HEK293 (cell line): ENCODE measurements around the gene UBA6.

Source experiments
- CTCF ChIA-PET: fragments of 350-600 bp; formaldehyde crosslinking; extraction: SDS; loops from one replicate; lab custom pipeline; 2021; ENCODE audit warnings: antibody characterized with exemption; lab: Yijun Ruan, JAX
- POLR2A ChIA-PET: fragments of 300-600 bp; formaldehyde crosslinking; extraction: SDS; loops from one replicate; lab custom pipeline; 2020; ENCODE audit warnings: antibody characterized with exemption, inconsistent platforms; lab: Yijun Ruan, JAX
- H3K27ac ChIP-seq: fragments of 200-500 bp; sonication (Bioruptor generic); 2 replicates; pipeline ENCODE4 v1.5.1; 2014; ENCODE audit warnings: low read depth, low read length, control low read depth, inconsistent platforms; ENCODE audit errors: extremely low read depth
- H3K36me3 ChIP-seq, 2 experiments: fragments of 200-500 bp in 1 of 2; sonication (Bioruptor generic) in 1 of 2; 1 replicate in 1 of 2; 2 replicates in 1 of 2; pipeline ENCODE4 v1.5.1; 2014 to 2017; ENCODE audit warnings: inconsistent platforms in 2 of 2, low read length in 2 of 2; ENCODE audit not compliant: control insufficient read depth in 2 of 2, insufficient read depth in 1 of 2
- H3K4me1 ChIP-seq: fragments of 200-500 bp; sonication (Bioruptor generic); 2 replicates; pipeline ENCODE4 v1.5.1; 2014; ENCODE audit warnings: mild to moderate bottlenecking, low read length, inconsistent platforms; ENCODE audit not compliant: control insufficient read depth, insufficient read depth
- H3K4me3 ChIP-seq: 2 replicates; pipeline ENCODE4 v1.5.1; 2011; ENCODE audit warnings: low read depth, mild to moderate bottlenecking, control low read depth, low read length, moderate library complexity
- H3K9me3 ChIP-seq: fragments of 200-500 bp; sonication (Bioruptor generic); 2 replicates; pipeline ENCODE4 v1.5.1; 2014; ENCODE audit warnings: low read depth, low read length, inconsistent platforms; ENCODE audit not compliant: control insufficient read depth, insufficient read depth
- KLF9 ChIP-seq: fragments of 450-650 bp; formaldehyde crosslinking; IDR thresholded peaks from 2 replicates; pipeline ENCODE4 v1.5.1; 2016; ENCODE audit warnings: missing biosample characterization, missing genetic modification characterization, low read depth
- OVOL3 ChIP-seq: fragments of 450-650 bp; formaldehyde crosslinking; IDR thresholded peaks from 2 replicates; pipeline ENCODE4 v1.5.1; 2016; ENCODE audit warnings: missing biosample characterization, missing genetic modification characterization
- RBAK ChIP-seq: fragments of 450-650 bp; formaldehyde crosslinking; IDR thresholded peaks from 2 replicates; pipeline ENCODE4 v1.5.1; 2016; ENCODE audit warnings: missing biosample characterization, missing genetic modification characterization
- REPIN1 ChIP-seq: fragments of 450-650 bp; formaldehyde crosslinking; IDR thresholded peaks from 2 replicates; pipeline ENCODE4 v1.5.1; 2017; ENCODE audit warnings: missing biosample characterization, missing genetic modification characterization, low read depth
- ZBTB21 ChIP-seq: fragments of 450-650 bp; formaldehyde crosslinking; IDR thresholded peaks from 2 replicates; pipeline ENCODE4 v1.5.1; 2017; ENCODE audit warnings: missing biosample characterization, missing genetic modification characterization
- ZFP3 ChIP-seq: fragments of 450-650 bp; formaldehyde crosslinking; IDR thresholded peaks from 2 replicates; pipeline ENCODE4 v1.5.1; 2016; ENCODE audit warnings: low read depth, missing biosample characterization, missing genetic modification characterization
- ZFP69B ChIP-seq: fragments of 450-650 bp; formaldehyde crosslinking; IDR thresholded peaks from 2 replicates; pipeline ENCODE4 v1.5.1; 2016; ENCODE audit warnings: missing biosample characterization, missing genetic modification characterization
- ZNF335 ChIP-seq: fragments of 450-650 bp; formaldehyde crosslinking; conservative IDR thresholded peaks from 2 replicates; pipeline ENCODE4 v1.5.1; 2016; ENCODE audit warnings: missing biosample characterization, missing genetic modification characterization
- ZNF571 ChIP-seq: fragments of 450-650 bp; formaldehyde crosslinking; IDR thresholded peaks from 2 replicates; pipeline ENCODE4 v1.5.0; 2017; ENCODE audit warnings: missing biosample characterization, missing genetic modification characterization
- ZNF658 ChIP-seq: fragments of 450-650 bp; formaldehyde crosslinking; IDR thresholded peaks from 2 replicates; pipeline ENCODE4; 2016; ENCODE audit warnings: missing biosample characterization, missing genetic modification characterization
- ZNF677 ChIP-seq: fragments of 450-650 bp; IDR thresholded peaks from 2 replicates; pipeline ENCODE4 v1.5.0; 2018; ENCODE audit warnings: missing biosample characterization, mild to moderate bottlenecking, missing genetic modification characterization, moderate library complexity
- ZNF707 ChIP-seq: fragments of 450-650 bp; formaldehyde crosslinking; IDR thresholded peaks from 2 replicates; pipeline ENCODE4 v1.5.1; 2016; ENCODE audit warnings: missing biosample characterization, missing genetic modification characterization
- ZNF830 ChIP-seq: fragments of 450-650 bp; IDR thresholded peaks from 2 replicates; pipeline ENCODE4 v1.5.0; 2018; ENCODE audit warnings: missing biosample characterization, missing genetic modification characterization, low read depth, mild to moderate bottlenecking, moderate library complexity
- ZXDB ChIP-seq: fragments of 450-650 bp; formaldehyde crosslinking; IDR thresholded peaks from 2 replicates; pipeline ENCODE4 v1.5.1; 2016; ENCODE audit warnings: missing biosample characterization, missing genetic modification characterization
- TF ChIP-seq, protein P1 (sequence below): fragments of 450-650 bp; formaldehyde crosslinking; IDR thresholded peaks from 2 replicates; pipeline ENCODE4 v1.5.1; 2016; ENCODE audit warnings: missing biosample characterization, missing genetic modification characterization
- TF ChIP-seq, protein P2 (sequence below): fragments of 450-650 bp; formaldehyde crosslinking; conservative IDR thresholded peaks from 2 replicates; pipeline ENCODE4 v1.5.1; 2016; ENCODE audit warnings: low read depth, missing biosample characterization, missing genetic modification characterization
- TF ChIP-seq, protein P3 (sequence below): fragments of 450-650 bp; formaldehyde crosslinking; IDR thresholded peaks from 2 replicates; pipeline ENCODE4 v1.5.1; 2016; ENCODE audit warnings: missing biosample characterization, missing genetic modification characterization

The UBA6 gene

GRCh38 chr4:67604029-67604381 is 97.0 kb downstream of the UBA6 start:
- ChIA-PET CTCF (no interaction called here), POLR2A (no interaction called here)
- Histone ChIP-seq H3K36me3 (no peaks in the 10 kb centered on the region), H3K27ac (no peak overlapping the region), H3K9me3 (no peaks in the 10 kb centered on the region), H3K4me3 (no peak overlapping the region), H3K4me1 (no peaks in the 10 kb centered on the region)
- TF ChIP-seq ZNF658 (tag by site-specific recombination) (no peak), RBAK (no peak)
- TF ChIP-seq, protein P1, sequence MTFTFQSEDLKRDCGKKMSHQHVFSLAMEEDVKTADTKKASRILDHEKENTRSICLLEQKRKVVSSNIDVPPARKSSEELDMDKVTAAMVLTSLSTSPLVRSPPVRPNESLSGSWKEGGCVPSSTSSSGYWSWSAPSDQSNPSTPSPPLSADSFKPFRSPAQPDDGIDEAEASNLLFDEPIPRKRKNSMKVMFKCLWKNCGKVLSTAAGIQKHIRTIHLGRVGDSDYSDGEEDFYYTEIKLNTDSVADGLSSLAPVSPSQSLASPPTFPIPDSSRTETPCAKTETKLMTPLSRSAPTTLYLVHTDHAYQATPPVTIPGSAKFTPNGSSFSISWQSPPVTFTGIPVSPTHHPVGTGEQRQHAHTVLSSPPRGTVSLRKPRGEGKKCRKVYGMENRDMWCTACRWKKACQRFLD (tag by site-specific recombination): no peak

DNA sequence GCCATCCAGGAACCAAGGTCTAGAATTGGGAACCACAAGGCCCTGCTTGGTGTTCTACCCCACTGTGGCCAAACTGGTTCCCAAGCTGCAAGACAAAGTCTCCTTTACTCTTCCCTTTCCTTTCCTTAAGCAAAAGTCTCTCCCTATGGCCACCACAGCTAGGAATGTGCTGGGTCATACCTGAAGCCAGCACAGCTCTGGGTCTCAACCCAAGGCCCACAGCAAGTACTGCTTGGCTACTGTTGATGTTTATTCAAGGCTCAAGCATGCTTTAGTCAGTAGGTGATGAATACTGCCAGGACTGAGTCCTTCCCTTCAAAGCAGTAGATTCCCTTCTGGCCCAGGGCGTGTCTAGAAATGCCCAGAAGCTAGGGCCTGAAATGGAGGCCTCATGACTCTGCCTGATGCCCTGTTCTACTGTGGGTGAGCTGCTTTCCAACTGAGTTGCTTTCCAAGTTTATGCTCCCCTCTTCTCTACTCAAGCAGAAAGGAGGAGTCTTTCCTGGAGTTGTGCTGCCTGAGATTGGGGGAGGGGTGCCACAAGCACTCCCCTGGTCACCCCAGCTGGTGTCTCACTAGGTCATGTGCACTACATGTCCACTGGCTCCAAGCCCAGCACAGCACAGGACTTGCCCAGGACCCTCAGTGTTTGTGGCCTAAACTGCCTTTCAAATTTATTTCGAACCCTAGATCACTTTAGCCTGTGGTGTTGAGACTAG is 97.5 kb downstream of the UBA6 start:
- ChIA-PET POLR2A (no interaction called here), CTCF (no interaction called here)
- TF ChIP-seq OVOL3 (tag by site-specific recombination): no peak
- TF ChIP-seq ZNF335 (tag by site-specific recombination): no peak
- no peak for TF ChIP-seq KLF9
- TF ChIP-seq ZFP3: no peak
- no peak for TF ChIP-seq ZNF707
- TF ChIP-seq ZXDB: no peak
- TF ChIP-seq ZBTB21 (tag by site-specific recombination): no peak
- TF ChIP-seq, protein P2, sequence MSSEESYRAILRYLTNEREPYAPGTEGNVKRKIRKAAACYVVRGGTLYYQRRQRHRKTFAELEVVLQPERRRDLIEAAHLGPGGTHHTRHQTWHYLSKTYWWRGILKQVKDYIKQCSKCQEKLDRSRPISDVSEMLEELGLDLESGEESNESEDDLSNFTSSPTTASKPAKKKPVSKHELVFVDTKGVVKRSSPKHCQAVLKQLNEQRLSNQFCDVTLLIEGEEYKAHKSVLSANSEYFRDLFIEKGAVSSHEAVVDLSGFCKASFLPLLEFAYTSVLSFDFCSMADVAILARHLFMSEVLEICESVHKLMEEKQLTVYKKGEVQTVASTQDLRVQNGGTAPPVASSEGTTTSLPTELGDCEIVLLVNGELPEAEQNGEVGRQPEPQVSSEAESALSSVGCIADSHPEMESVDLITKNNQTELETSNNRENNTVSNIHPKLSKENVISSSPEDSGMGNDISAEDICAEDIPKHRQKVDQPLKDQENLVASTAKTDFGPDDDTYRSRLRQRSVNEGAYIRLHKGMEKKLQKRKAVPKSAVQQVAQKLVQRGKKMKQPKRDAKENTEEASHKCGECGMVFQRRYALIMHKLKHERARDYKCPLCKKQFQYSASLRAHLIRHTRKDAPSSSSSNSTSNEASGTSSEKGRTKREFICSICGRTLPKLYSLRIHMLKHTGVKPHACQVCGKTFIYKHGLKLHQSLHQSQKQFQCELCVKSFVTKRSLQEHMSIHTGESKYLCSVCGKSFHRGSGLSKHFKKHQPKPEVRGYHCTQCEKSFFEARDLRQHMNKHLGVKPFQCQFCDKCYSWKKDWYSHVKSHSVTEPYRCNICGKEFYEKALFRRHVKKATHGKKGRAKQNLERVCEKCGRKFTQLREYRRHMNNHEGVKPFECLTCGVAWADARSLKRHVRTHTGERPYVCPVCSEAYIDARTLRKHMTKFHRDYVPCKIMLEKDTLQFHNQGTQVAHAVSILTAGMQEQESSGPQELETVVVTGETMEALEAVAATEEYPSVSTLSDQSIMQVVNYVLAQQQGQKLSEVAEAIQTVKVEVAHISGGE (tag by site-specific recombination): no peak
- TF ChIP-seq ZNF830 (tag by site-specific recombination): no peak
- no peak overlapping the region for H3K27ac ChIP-seq
- no peaks in the 10 kb centered on the region for H3K9me3 ChIP-seq
- H3K36me3 ChIP-seq: no peaks in the 10 kb centered on the region
- H3K4me3 ChIP-seq: no peak overlapping the region
- H3K4me1 ChIP-seq: no peaks in the 10 kb centered on the region

GRCh38 chr4:67593741-67594175 is 107.2 kb downstream of the UBA6 start:
- no peak overlapping the region for H3K4me3 ChIP-seq
- TF ChIP-seq ZFP69B (tag by site-specific recombination) (no peak), ZNF571 (tag by site-specific recombination) (no peak), REPIN1 (tag by site-specific recombination) (no peak)
- ChIA-PET CTCF (no interaction called here), POLR2A (no interaction called here)
- no peaks in the 10 kb centered on the region for H3K4me1 ChIP-seq
- H3K9me3 ChIP-seq: no peaks in the 10 kb centered on the region
- H3K36me3 ChIP-seq: no peaks in the 10 kb centered on the region
- no peak overlapping the region for H3K27ac ChIP-seq

DNA sequence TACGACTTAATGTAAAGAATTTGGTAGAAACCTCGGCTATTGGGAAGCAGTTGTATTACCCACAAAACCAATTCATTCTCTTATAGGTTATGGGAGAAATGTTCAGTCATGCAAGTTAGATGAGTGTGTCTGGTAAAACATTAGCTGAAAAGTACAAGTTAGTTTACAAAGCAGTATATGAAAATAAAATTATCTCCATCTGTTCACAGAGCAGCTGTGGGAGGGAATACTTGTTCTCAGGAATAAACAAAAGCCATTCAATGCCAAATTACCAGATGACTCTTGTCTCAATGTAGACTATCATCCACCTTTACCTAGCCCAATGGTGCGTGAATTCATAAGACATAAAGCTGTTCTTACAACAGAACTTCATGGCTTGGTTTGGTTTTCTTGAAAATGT is 113.8 kb downstream of the UBA6 start:
- Histone ChIP-seq H3K4me1 (no peaks in the 10 kb centered on the region), H3K27ac (no peak overlapping the region), H3K4me3 (no peak overlapping the region), H3K36me3 (no peaks in the 10 kb centered on the region), H3K9me3 (no peaks in the 10 kb centered on the region)
- CTCF ChIA-PET: no interaction called here
- TF ChIP-seq ZNF677: no peak
- TF ChIP-seq, protein P3, sequence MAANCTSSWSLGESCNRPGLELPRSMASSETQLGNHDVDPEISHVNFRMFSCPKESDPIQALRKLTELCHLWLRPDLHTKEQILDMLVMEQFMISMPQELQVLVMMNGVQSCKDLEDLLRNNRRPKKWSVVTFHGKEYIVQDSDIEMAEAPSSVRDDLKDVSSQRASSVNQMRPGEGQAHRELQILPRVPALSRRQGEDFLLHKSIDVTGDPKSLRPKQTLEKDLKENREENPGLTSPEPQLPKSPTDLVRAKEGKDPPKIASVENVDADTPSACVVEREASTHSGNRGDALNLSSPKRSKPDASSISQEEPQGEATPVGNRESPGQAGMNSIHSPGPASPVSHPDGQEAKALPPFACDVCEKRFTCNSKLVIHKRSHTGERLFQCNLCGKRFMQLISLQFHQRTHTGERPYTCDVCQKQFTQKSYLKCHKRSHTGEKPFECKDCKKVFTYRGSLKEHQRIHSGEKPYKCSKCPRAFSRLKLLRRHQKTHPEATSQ: no peak
- POLR2A ChIA-PET: no interaction called here
